GM23338 (cell line): ENCODE results near the gene DSCAML1.

ENCODE experiments used
- REST ChIP-seq: IDR thresholded peaks from one replicate; pipeline ENCODE4 v1.6.1; 2018; ENCODE audit warnings: antibody characterized with exemption; ENCODE audit not compliant: unreplicated experiment
- TF ChIP-seq, protein P1 (sequence below), 2 experiments: fragments of 200-600 bp in 1 of 2; sonication (generic) in 1 of 2; conservative IDR thresholded peaks; 2 replicates each; pipeline versions ENCODE4 v1.5.1 to v1.6.1; 2016 to 2017; ENCODE audit warnings: antibody characterized with exemption in 2 of 2, low read depth in 2 of 2, mild to moderate bottlenecking in 2 of 2, moderate library complexity in 1 of 2

GRCh38 chr11:117821431-117821830, 24.4 kb upstream of the DSCAML1 start:
- TF ChIP-seq REST, result no peak
- TF ChIP-seq, protein P1, sequence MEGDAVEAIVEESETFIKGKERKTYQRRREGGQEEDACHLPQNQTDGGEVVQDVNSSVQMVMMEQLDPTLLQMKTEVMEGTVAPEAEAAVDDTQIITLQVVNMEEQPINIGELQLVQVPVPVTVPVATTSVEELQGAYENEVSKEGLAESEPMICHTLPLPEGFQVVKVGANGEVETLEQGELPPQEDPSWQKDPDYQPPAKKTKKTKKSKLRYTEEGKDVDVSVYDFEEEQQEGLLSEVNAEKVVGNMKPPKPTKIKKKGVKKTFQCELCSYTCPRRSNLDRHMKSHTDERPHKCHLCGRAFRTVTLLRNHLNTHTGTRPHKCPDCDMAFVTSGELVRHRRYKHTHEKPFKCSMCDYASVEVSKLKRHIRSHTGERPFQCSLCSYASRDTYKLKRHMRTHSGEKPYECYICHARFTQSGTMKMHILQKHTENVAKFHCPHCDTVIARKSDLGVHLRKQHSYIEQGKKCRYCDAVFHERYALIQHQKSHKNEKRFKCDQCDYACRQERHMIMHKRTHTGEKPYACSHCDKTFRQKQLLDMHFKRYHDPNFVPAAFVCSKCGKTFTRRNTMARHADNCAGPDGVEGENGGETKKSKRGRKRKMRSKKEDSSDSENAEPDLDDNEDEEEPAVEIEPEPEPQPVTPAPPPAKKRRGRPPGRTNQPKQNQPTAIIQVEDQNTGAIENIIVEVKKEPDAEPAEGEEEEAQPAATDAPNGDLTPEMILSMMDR (conservative IDR thresholded peaks at IDR 0.05; ENCODE audit: low read depth in 2 of 2), result no peak
